ENCODE measurements around the gene ZDHHC14. TPM values are rescaled to one million over a fixed set of nuclear protein-coding genes. Genes with fewer than 3 reads are reported as not detected.

Gene ZDHHC14
- total RNA-seq, 1 donor from 2014 or later = 14.4 TPM

- H3K27ac Mint-ChIP-seq = no peak overlapping the region
- no peaks in the 10 kb centered on the region for H3K36me3 Mint-ChIP-seq (ENCODE audit: low read depth)
- intact Hi-C loops (cut with micrococcal nuclease) = no loop called here
- H3K27me3 Mint-ChIP-seq (ENCODE audit: insufficient read depth) = peaks cover 6% of the 10 kb centered on the region
- no peak overlapping the region for H3K4me3 Mint-ChIP-seq
- no peak for DNase-seq (ENCODE audit: low spot score)
- H3K9me3 Mint-ChIP-seq = no peaks in the 10 kb centered on the region
- no peaks in the 10 kb centered on the region for H3K4me1 Mint-ChIP-seq (ENCODE audit: low read depth)
Measured at GRCh38 chr6:157707576-157707975, 326.6 kb downstream of the ZDHHC14 start.

- H3K4me3 Mint-ChIP-seq = no peak overlapping the region
- H3K36me3 Mint-ChIP-seq (ENCODE audit: low read depth) = no peaks in the 10 kb centered on the region
- H3K4me1 Mint-ChIP-seq (ENCODE audit: low read depth) = no peaks in the 10 kb centered on the region
- H3K27me3 Mint-ChIP-seq (ENCODE audit: insufficient read depth) = peaks cover 5% of the 10 kb centered on the region
- no peak overlapping the region for H3K27ac Mint-ChIP-seq
- no peak for DNase-seq (ENCODE audit: low spot score)
- intact Hi-C loops (cut with micrococcal nuclease) = no loop called here
- no peaks in the 10 kb centered on the region for H3K9me3 Mint-ChIP-seq
Measured at GRCh38 chr6:157708239-157708638, 327.2 kb downstream of the ZDHHC14 start.

- H3K36me3 Mint-ChIP-seq (ENCODE audit: low read depth) = no peaks in the 10 kb centered on the region
- no peak overlapping the region for H3K27ac Mint-ChIP-seq
- H3K4me3 Mint-ChIP-seq = no peak overlapping the region
- H3K4me1 Mint-ChIP-seq (ENCODE audit: low read depth) = no peaks in the 10 kb centered on the region
- DNase-seq (ENCODE audit: low spot score) = no peak
- H3K27me3 Mint-ChIP-seq (ENCODE audit: insufficient read depth) = peaks cover 4% of the 10 kb centered on the region
- no peaks in the 10 kb centered on the region for H3K9me3 Mint-ChIP-seq
- intact Hi-C loops (cut with micrococcal nuclease) = no loop called here
Measured at GRCh38 chr6:157708933-157709332, 327.9 kb downstream of the ZDHHC14 start.

GRCh38 chr6:157709555-157709954 is 328.6 kb downstream of the ZDHHC14 start:
- Mint-ChIP-seq H3K4me3 (no peak overlapping the region), H3K36me3 (ENCODE audit: low read depth) (no peaks in the 10 kb centered on the region), H3K27ac (no peak overlapping the region), H3K9me3 (no peaks in the 10 kb centered on the region), H3K4me1 (ENCODE audit: low read depth) (no peaks in the 10 kb centered on the region), H3K27me3 (ENCODE audit: insufficient read depth) (peaks cover 4% of the 10 kb centered on the region)
- DNase-seq (ENCODE audit: low spot score) = no peak
- intact Hi-C loops (cut with micrococcal nuclease) = no loop called here

DNA sequence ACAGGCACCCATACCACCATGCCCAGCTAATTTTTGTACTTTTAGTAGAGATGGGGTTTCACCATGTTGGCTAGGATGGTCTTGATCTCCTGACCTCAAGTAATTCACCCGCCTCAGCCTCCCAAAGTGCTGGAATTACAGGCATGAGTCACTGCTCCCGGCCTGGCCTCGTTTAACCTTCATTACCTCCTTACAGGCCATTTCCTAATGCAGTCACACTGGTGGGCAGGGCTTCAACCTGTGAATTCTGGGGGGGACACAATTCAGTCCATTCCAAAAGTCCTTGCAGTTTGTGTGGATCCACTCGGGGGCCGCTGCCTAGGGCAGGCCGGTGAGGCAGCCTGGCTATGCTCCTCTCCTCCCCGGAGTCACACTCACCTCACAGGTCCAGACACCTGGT is 329.6 kb downstream of the ZDHHC14 start:
- Mint-ChIP-seq H3K36me3 (ENCODE audit: low read depth) (no peaks in the 10 kb centered on the region), H3K9me3 (no peaks in the 10 kb centered on the region), H3K4me3 (no peak overlapping the region), H3K27ac (no peak overlapping the region), H3K4me1 (ENCODE audit: low read depth) (no peaks in the 10 kb centered on the region), H3K27me3 (ENCODE audit: insufficient read depth) (peaks cover 4% of the 10 kb centered on the region)
- no peak for DNase-seq (ENCODE audit: low spot score)
- intact Hi-C loops (cut with micrococcal nuclease) = no loop called here

GRCh38 chr6:157711060-157711459 is 330.1 kb downstream of the ZDHHC14 start:
- H3K27me3 Mint-ChIP-seq (ENCODE audit: insufficient read depth) = peaks cover 6% of the 10 kb centered on the region
- no peaks in the 10 kb centered on the region for H3K9me3 Mint-ChIP-seq
- intact Hi-C loops (cut with micrococcal nuclease) = no loop called here
- H3K36me3 Mint-ChIP-seq (ENCODE audit: low read depth) = no peaks in the 10 kb centered on the region
- H3K4me3 Mint-ChIP-seq = no peak overlapping the region
- no peak for DNase-seq (ENCODE audit: low spot score)
- no peak overlapping the region for H3K27ac Mint-ChIP-seq
- H3K4me1 Mint-ChIP-seq (ENCODE audit: low read depth) = no peaks in the 10 kb centered on the region

- no peak for DNase-seq (ENCODE audit: low spot score)
- Mint-ChIP-seq H3K4me3 (no peak overlapping the region), H3K27ac (no peak overlapping the region), H3K4me1 (ENCODE audit: low read depth) (no peaks in the 10 kb centered on the region), H3K36me3 (ENCODE audit: low read depth) (no peaks in the 10 kb centered on the region), H3K9me3 (no peaks in the 10 kb centered on the region), H3K27me3 (ENCODE audit: insufficient read depth) (peaks cover 3% of the 10 kb centered on the region)
- intact Hi-C loops (cut with micrococcal nuclease) = no loop called here
Measured at GRCh38 chr6:157712585-157713295, 331.8 kb downstream of the ZDHHC14 start.

- Mint-ChIP-seq H3K4me3 (no peak overlapping the region), H3K36me3 (ENCODE audit: low read depth) (no peaks in the 10 kb centered on the region), H3K27me3 (ENCODE audit: insufficient read depth) (peaks cover 3% of the 10 kb centered on the region), H3K9me3 (no peaks in the 10 kb centered on the region), H3K4me1 (ENCODE audit: low read depth) (no peaks in the 10 kb centered on the region), H3K27ac (no peak overlapping the region)
- DNase-seq (ENCODE audit: low spot score) = no peak
- intact Hi-C loops (cut with micrococcal nuclease) = no loop called here
Measured at GRCh38 chr6:157713451-157714152, 332.6 kb downstream of the ZDHHC14 start.

DNA sequence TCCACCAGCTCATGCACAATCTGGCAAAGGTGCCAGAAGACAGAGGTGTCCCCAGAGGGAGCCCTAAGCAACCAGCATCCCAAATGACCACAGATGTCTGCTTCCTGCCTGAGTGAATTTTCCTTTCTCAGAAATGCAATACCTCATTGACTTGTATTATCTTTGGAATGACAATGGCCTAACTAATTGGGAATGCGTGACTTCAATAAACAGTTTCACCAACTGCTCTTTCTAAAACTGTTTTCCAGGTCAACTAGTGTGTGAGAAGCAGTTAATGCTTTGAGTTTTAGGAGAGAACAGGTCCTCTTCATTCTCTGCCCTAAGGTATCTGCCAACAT is 333.1 kb downstream of the ZDHHC14 start:
- H3K4me3 Mint-ChIP-seq = no peak overlapping the region
- H3K27me3 Mint-ChIP-seq (ENCODE audit: insufficient read depth) = peaks cover 3% of the 10 kb centered on the region
- H3K36me3 Mint-ChIP-seq (ENCODE audit: low read depth) = no peaks in the 10 kb centered on the region
- no peaks in the 10 kb centered on the region for H3K9me3 Mint-ChIP-seq
- H3K4me1 Mint-ChIP-seq (ENCODE audit: low read depth) = no peaks in the 10 kb centered on the region
- no peak for DNase-seq (ENCODE audit: low spot score)
- no peak overlapping the region for H3K27ac Mint-ChIP-seq
- intact Hi-C loops (cut with micrococcal nuclease) = no loop called here

DNA sequence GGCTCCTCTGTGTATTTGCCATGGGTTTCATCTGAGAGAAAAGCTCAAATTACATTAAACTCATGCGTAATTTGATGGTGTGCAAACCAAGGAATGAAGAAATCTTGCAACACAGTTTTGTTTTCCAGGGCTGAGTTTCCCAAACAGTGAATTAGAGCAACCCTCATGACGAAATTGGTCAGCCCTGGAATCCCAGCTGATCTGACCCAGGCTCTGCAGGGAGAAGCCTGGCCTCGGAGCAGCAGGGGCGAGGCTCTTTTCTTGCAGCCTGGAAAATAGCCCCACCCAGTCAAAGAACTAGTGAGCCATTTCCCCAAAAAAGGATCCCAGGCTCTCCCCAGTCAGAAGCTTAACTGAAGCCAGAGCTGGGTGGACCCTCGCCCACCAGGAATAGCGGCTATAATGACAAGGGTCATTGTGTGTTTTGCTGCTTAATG is 334.8 kb downstream of the ZDHHC14 start:
- Mint-ChIP-seq H3K27ac (no peak overlapping the region), H3K9me3 (no peaks in the 10 kb centered on the region), H3K36me3 (ENCODE audit: low read depth) (no peaks in the 10 kb centered on the region), H3K27me3 (ENCODE audit: insufficient read depth) (peaks cover 4% of the 10 kb centered on the region), H3K4me3 (no peak overlapping the region), H3K4me1 (ENCODE audit: low read depth) (no peaks in the 10 kb centered on the region)
- intact Hi-C loops (cut with micrococcal nuclease) = no loop called here
- no peak for DNase-seq (ENCODE audit: low spot score)

DNA sequence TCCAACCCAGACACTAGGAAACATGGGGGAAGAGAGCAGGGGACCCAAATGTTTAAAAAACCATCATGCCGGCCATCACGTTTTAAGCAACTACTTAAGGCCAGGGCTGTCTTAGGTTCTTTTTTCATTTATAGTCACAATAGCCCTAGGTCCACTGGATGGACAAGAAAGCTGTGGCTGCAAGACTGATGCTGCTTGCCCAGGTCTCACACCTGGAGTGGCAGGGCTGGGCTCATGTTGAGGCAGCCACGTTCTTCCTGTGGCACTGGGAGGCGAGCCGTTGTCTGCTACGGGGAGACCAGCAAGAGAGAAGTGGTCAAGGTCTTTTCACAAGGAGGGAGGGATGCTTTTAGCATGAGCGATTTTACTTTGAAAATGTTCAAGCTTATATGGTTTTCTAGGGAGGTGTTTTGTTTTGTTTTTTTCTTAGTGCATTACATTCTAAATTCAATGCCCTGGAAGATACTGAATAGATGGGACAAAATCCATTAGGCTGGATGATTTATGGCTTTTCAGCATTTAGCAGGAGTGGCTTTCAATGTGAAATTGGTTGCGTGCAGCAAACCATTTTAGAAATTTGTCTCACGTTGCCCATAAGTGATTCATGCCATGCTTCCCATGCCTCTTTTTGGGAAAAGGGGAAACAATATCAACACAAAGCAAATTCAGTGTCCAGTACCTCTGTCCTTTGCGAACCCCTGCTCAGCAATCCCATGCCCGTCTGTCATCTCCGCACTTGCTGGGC is 335.4 kb downstream of the ZDHHC14 start:
- no peak for DNase-seq (ENCODE audit: low spot score)
- no peaks in the 10 kb centered on the region for H3K9me3 Mint-ChIP-seq
- no peak overlapping the region for H3K4me3 Mint-ChIP-seq
- H3K36me3 Mint-ChIP-seq (ENCODE audit: low read depth) = no peaks in the 10 kb centered on the region
- peaks cover 4% of the 10 kb centered on the region for H3K27me3 Mint-ChIP-seq (ENCODE audit: insufficient read depth)
- intact Hi-C loops (cut with micrococcal nuclease) = no loop called here
- no peaks in the 10 kb centered on the region for H3K4me1 Mint-ChIP-seq (ENCODE audit: low read depth)
- no peak overlapping the region for H3K27ac Mint-ChIP-seq

DNA sequence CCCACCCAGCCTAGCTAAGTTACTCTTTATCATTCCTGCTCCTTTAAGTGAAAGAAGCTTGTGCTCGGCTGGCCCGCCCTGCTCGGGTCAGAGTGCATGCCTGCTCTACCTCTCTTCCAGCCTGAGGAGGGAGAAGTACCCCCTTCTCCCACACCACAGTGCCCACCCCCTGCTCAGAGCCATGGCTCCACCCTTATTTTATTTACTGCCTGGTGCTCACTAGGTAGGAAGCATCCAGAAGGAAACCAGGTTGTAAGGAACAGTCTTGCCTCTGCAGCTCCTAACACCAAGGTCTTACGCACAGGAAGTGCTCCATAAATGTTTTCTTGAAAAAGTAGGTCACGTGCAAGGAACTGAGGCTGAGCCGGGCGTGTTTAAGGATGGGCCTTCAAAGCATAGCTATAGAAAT is 336.4 kb downstream of the ZDHHC14 start:
- Mint-ChIP-seq H3K36me3 (ENCODE audit: low read depth) (no peaks in the 10 kb centered on the region), H3K9me3 (no peaks in the 10 kb centered on the region), H3K27ac (no peak overlapping the region), H3K4me1 (ENCODE audit: low read depth) (no peaks in the 10 kb centered on the region), H3K4me3 (no peak overlapping the region), H3K27me3 (ENCODE audit: insufficient read depth) (peaks cover 4% of the 10 kb centered on the region)
- DNase-seq (ENCODE audit: low spot score) = no peak
- intact Hi-C loops (cut with micrococcal nuclease) = no loop called here

DNA sequence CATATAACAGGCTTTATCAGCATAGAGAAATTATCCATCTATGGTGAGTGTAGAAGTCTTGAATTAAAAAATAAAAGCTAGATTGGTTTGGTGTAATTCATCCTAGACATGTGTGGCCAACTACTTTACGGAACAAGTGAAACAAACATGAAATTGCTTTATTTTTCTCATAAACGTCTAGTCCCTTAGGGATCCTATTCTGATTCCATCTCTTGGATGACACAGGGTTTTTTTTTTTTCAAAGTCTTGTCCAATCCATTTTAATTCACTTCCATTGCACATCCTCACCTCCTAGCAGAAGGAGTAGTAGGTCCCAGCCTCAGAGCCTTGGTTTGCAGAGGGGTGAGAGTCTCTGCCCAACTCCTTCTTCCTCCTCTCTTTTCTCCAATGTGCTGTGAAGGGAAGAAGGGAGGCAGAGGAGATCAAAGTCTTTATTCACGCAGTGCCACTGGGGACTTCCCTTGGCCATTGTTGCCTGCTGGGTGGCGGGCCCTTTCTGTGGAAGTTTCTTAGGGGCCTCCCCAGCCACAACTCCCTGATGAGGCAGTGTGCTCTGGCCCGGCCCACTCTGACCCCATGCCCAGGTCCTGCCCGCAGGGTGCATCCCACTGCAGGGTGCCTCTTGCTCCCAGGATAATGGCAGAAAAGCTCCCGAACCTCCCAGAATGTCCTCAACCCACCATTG is 337.7 kb downstream of the ZDHHC14 start:
- no peak for DNase-seq (ENCODE audit: low spot score)
- intact Hi-C loops (cut with micrococcal nuclease) = no loop called here
- no peak overlapping the region for H3K4me3 Mint-ChIP-seq
- H3K27me3 Mint-ChIP-seq (ENCODE audit: insufficient read depth) = peaks cover 4% of the 10 kb centered on the region
- no peak overlapping the region for H3K27ac Mint-ChIP-seq
- no peaks in the 10 kb centered on the region for H3K9me3 Mint-ChIP-seq
- no peaks in the 10 kb centered on the region for H3K4me1 Mint-ChIP-seq (ENCODE audit: low read depth)
- H3K36me3 Mint-ChIP-seq (ENCODE audit: low read depth) = no peaks in the 10 kb centered on the region

Data from activated T-helper 1 cell treated with anti-CD3 and anti-CD28 coated beads, Interleukin-12 subunit alpha, Interleukin-12 subunit beta, Interleukin-2, Interleukin-4 antibody, amounts not matched to agents 30 ng/mL and 10 ng/mL and 1 ng/mL, durations not matched to agents 14 hours and 24 hours and 36 hours (primary cell).